Neural cell (in vitro differentiated cells): Measurements from ENCODE around the gene PREP. TPM values are rescaled to one million over a fixed set of nuclear protein-coding genes. Genes with fewer than 3 reads are reported as not detected.

Experiments
- H2AFZ ChIP-seq: fragments of 200-600, 300-800 bp; sonication (generic), shearing (Covaris generic); 2 replicates; pipeline ENCODE4 v1.6.0; 2014; ENCODE audit warnings: low read depth, mild to moderate bottlenecking, antibody characterized with exemption, low read length, moderate library complexity
- H3F3A ChIP-seq: fragments of 200-600 bp; shearing (Covaris generic); 2 replicates; pipeline ENCODE4 v1.6.1; 2016; ENCODE audit warnings: mild to moderate bottlenecking, moderate library complexity, mixed read lengths, antibody characterized with exemption, low read length; ENCODE audit not compliant: insufficient read depth, poor library complexity, severe bottlenecking
- H3K27ac ChIP-seq: fragments of 200-600, 300-800 bp; sonication (generic), shearing (Covaris generic); 2 replicates; pipeline ENCODE4 v1.5.1; 2014; ENCODE audit warnings: mild to moderate bottlenecking, low read length, moderate library complexity
- H3K27me3 ChIP-seq: fragments of 300-800, 200-600 bp; sonication (generic), shearing (Covaris generic); 2 replicates; pipeline ENCODE4 v1.6.0; 2014; ENCODE audit warnings: mild to moderate bottlenecking, low read depth, low read length, moderate library complexity; ENCODE audit not compliant: insufficient read depth
- H3K36me3 ChIP-seq: fragments of 300-800, 200-600 bp; sonication (generic), shearing (Covaris generic); 2 replicates; pipeline ENCODE4 v1.5.1; 2014; ENCODE audit warnings: mild to moderate bottlenecking, antibody characterized with exemption, low read length, moderate library complexity; ENCODE audit not compliant: insufficient read depth
- H3K4me2 ChIP-seq: fragments of 300-800, 200-600 bp; sonication (generic), shearing (Covaris generic); 2 replicates; pipeline ENCODE4 v1.6.0; 2014; ENCODE audit warnings: mild to moderate bottlenecking, low read length
- H3K4me3 ChIP-seq: fragments of 300-800, 200-600 bp; sonication (generic), shearing (Covaris generic); 2 replicates; pipeline ENCODE4 v1.5.1; 2014; ENCODE audit warnings: mild to moderate bottlenecking, low read length, moderate library complexity
- H3K79me2 ChIP-seq: fragments of 200-600 bp; shearing (Covaris generic); replicated peaks from 2 replicates; pipeline ENCODE4 v1.6.0; 2014; ENCODE audit warnings: mild to moderate bottlenecking, low read length, moderate library complexity; ENCODE audit not compliant: insufficient read depth
- H3K9ac ChIP-seq: fragments of 300-800, 200-600 bp; sonication (generic), shearing (Covaris generic); 2 replicates; pipeline ENCODE4 v1.6.1; 2016; ENCODE audit warnings: mild to moderate bottlenecking, low read length, mixed read lengths
- H3K9me2 ChIP-seq: fragments of 200-600 bp; shearing (Covaris generic); 2 replicates; pipeline ENCODE4 v1.6.1; 2016; ENCODE audit warnings: mild to moderate bottlenecking, low read length, mixed read lengths; ENCODE audit not compliant: insufficient read depth
- H3K9me3 ChIP-seq: fragments of 200-600, 300-800 bp; sonication (generic), shearing (Covaris generic); 2 replicates; pipeline ENCODE4 v1.6.1; 2016; ENCODE audit warnings: mild to moderate bottlenecking, mixed run types, low read length, moderate library complexity, mixed read lengths
- H4K20me1 ChIP-seq: fragments of 200-600 bp; shearing (Covaris generic); 2 replicates; pipeline ENCODE4 v1.6.1; 2016; ENCODE audit warnings: mild to moderate bottlenecking, mixed run types; ENCODE audit not compliant: insufficient read depth
- EP300 ChIP-seq: fragments of 450-650 bp; conservative IDR thresholded peaks from 2 replicates; pipeline ENCODE4 v1.6.1; 2014; ENCODE audit warnings: antibody characterized with exemption, mild to moderate bottlenecking, moderate library complexity; ENCODE audit not compliant: poor library complexity, severe bottlenecking
- EZH2 ChIP-seq: fragments of 200-600, 300-800 bp; shearing (Covaris generic), sonication (generic); IDR thresholded peaks from 2 replicates; pipeline ENCODE4 v1.6.1; 2014; ENCODE audit warnings: antibody characterized with exemption, low read length, borderline replicate concordance, mild to moderate bottlenecking; ENCODE audit not compliant: insufficient read depth, poor library complexity, severe bottlenecking
- MXI1 ChIP-seq: fragments of 450-650 bp; conservative IDR thresholded peaks from 2 replicates; pipeline ENCODE4 v1.6.1; 2014; ENCODE audit warnings: antibody characterized with exemption, mild to moderate bottlenecking; ENCODE audit not compliant: poor library complexity, severe bottlenecking
- POLR2AphosphoS5 ChIP-seq: IDR thresholded peaks from 2 replicates; pipeline ENCODE4 v1.6.1; 2012
- RAD21 ChIP-seq: fragments of 450-650 bp; conservative IDR thresholded peaks from 2 replicates; pipeline ENCODE4 v1.6.1; 2014; ENCODE audit warnings: antibody characterized with exemption, mild to moderate bottlenecking, moderate library complexity
- SMC3 ChIP-seq: fragments of 450-650 bp; conservative IDR thresholded peaks from 2 replicates; pipeline ENCODE4 v1.6.1; 2014; ENCODE audit warnings: antibody characterized with exemption, mild to moderate bottlenecking, moderate library complexity; ENCODE audit not compliant: poor library complexity
- TAF1 ChIP-seq: IDR thresholded peaks from 2 replicates; pipeline ENCODE4 v1.6.1; 2012; ENCODE audit warnings: low read depth
- polyA plus RNA-seq: library from polyadenylated mRNA; depleted of rRNA; stranded (reverse); fragments of >200 nt; gene quantifications from 2 replicates; pipeline ENCODE4 v1.2.3, GENCODE V29; 2014
- TF ChIP-seq, protein P1 (sequence below): IDR thresholded peaks from 2 replicates; pipeline ENCODE4 v1.6.1; 2012; ENCODE audit warnings: borderline replicate concordance
- TF ChIP-seq, protein P2 (sequence below): fragments of 450-650 bp; IDR thresholded peaks from 2 replicates; pipeline ENCODE4 v1.5.1; 2014; ENCODE audit warnings: antibody characterized with exemption, mild to moderate bottlenecking, moderate library complexity; ENCODE audit not compliant: poor library complexity, severe bottlenecking

Gene PREP
- polyA plus RNA-seq, 1 donor from 2014 or later: 24.5 TPM

- Histone ChIP-seq H3K9me3 (no peaks in the 10 kb centered on the region), H3K79me2 (no peaks in the 10 kb centered on the region), H4K20me1 (no peaks in the 10 kb centered on the region), H3K27me3 (no peaks in the 10 kb centered on the region), H3K27ac (no peak overlapping the region), H3K4me2 (no peak overlapping the region), H3K9ac (no peak overlapping the region), H3K4me3 (no peak overlapping the region), H3F3A (no peaks in the 10 kb centered on the region), H2AFZ (no peak overlapping the region), H3K9me2 (no peaks in the 10 kb centered on the region), H3K36me3 (peaks cover 5% of the 10 kb centered on the region)
- TF ChIP-seq, protein P1, sequence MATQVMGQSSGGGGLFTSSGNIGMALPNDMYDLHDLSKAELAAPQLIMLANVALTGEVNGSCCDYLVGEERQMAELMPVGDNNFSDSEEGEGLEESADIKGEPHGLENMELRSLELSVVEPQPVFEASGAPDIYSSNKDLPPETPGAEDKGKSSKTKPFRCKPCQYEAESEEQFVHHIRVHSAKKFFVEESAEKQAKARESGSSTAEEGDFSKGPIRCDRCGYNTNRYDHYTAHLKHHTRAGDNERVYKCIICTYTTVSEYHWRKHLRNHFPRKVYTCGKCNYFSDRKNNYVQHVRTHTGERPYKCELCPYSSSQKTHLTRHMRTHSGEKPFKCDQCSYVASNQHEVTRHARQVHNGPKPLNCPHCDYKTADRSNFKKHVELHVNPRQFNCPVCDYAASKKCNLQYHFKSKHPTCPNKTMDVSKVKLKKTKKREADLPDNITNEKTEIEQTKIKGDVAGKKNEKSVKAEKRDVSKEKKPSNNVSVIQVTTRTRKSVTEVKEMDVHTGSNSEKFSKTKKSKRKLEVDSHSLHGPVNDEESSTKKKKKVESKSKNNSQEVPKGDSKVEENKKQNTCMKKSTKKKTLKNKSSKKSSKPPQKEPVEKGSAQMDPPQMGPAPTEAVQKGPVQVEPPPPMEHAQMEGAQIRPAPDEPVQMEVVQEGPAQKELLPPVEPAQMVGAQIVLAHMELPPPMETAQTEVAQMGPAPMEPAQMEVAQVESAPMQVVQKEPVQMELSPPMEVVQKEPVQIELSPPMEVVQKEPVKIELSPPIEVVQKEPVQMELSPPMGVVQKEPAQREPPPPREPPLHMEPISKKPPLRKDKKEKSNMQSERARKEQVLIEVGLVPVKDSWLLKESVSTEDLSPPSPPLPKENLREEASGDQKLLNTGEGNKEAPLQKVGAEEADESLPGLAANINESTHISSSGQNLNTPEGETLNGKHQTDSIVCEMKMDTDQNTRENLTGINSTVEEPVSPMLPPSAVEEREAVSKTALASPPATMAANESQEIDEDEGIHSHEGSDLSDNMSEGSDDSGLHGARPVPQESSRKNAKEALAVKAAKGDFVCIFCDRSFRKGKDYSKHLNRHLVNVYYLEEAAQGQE: no peak
- TF ChIP-seq EZH2 (no peak), EP300 (no peak)
- TF ChIP-seq, protein P2, sequence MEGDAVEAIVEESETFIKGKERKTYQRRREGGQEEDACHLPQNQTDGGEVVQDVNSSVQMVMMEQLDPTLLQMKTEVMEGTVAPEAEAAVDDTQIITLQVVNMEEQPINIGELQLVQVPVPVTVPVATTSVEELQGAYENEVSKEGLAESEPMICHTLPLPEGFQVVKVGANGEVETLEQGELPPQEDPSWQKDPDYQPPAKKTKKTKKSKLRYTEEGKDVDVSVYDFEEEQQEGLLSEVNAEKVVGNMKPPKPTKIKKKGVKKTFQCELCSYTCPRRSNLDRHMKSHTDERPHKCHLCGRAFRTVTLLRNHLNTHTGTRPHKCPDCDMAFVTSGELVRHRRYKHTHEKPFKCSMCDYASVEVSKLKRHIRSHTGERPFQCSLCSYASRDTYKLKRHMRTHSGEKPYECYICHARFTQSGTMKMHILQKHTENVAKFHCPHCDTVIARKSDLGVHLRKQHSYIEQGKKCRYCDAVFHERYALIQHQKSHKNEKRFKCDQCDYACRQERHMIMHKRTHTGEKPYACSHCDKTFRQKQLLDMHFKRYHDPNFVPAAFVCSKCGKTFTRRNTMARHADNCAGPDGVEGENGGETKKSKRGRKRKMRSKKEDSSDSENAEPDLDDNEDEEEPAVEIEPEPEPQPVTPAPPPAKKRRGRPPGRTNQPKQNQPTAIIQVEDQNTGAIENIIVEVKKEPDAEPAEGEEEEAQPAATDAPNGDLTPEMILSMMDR: no peak
Observed at GRCh38 chr6:105322499-105323225, 80.2 kb downstream of the PREP start.

DNA sequence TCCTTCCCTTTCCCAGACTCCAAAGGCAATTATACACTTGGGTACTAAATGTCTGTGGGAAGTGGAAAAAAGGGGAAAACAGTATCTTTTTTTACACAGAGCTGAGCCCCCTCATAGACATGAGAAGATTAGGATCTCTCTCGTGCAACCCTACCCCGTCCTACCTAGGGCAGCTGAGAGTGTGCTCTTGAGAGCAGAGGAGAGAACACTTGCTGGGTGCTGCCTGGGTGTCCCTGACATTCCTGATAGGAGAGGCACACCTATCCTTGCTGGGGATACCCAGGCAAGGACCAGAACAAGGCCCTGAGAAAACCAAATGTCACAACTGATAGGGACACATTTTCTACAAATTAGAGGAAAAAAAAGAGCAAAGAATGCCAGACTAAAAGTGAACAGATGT lies 81.2 kb downstream of the PREP start:
- Histone ChIP-seq H3K4me3 (no peak overlapping the region), H3K9ac (no peak overlapping the region), H3K79me2 (no peaks in the 10 kb centered on the region), H4K20me1 (no peaks in the 10 kb centered on the region), H3K27me3 (no peaks in the 10 kb centered on the region), H3F3A (no peaks in the 10 kb centered on the region), H3K4me2 (no peak overlapping the region), H2AFZ (no peak overlapping the region), H3K9me2 (no peaks in the 10 kb centered on the region), H3K9me3 (no peaks in the 10 kb centered on the region), H3K27ac (no peak overlapping the region), H3K36me3 (peaks cover 5% of the 10 kb centered on the region)
- TF ChIP-seq RAD21 (no peak), SMC3 (no peak), EP300 (no peak), TAF1 (no peak), MXI1 (no peak), POLR2AphosphoS5 (no peak), EZH2 (no peak)
- TF ChIP-seq, protein P1: no peak
- TF ChIP-seq, protein P2: no peak
